GM12891 (cell line): ENCODE data around the gene NPEPPS.

Source experiments
- POLR2A ChIP-seq: IDR thresholded peaks from 2 replicates; pipeline ENCODE4 v1.6.1; 2011; ENCODE audit warnings: low read depth, low read length, control low read depth
- POLR2AphosphoS5 ChIP-seq: IDR thresholded peaks from 2 replicates; pipeline ENCODE4 v1.6.1; 2011; ENCODE audit warnings: low read depth, low read length, control low read depth
- POU2F2 ChIP-seq: IDR thresholded peaks from 2 replicates; pipeline ENCODE4 v1.6.1; 2011; ENCODE audit warnings: low read depth, mild to moderate bottlenecking, control low read depth, low read length, moderate library complexity
- SPI1 ChIP-seq: IDR thresholded peaks from 2 replicates; pipeline ENCODE4 v1.6.1; 2011; ENCODE audit warnings: low read depth, low read length, control low read depth
- TAF1 ChIP-seq: IDR thresholded peaks from 2 replicates; pipeline ENCODE4 v1.6.1; 2011; ENCODE audit warnings: low read depth, low read length, control low read depth

GRCh38 chr17:47649972-47650524 is 119.1 kb downstream of the NPEPPS start:
- TF ChIP-seq POLR2AphosphoS5 (peak; percentile 26; the same call in 1 of the 2 replicates), POLR2A (peak; percentile 52; the same call in 1 of the 2 replicates), TAF1 (no peak), POU2F2 (no peak), SPI1 (no peak)
